ENCODE data around the gene TDRD15.
A peak's percentile ranks its signal among the peaks of the same experiment; 100 is the strongest.
"Not testable (repeated sequence)": the region's sequence is repeated elsewhere in the genome, so short reads cannot be mapped to it uniquely, and the experiment has no call there.

Gene TDRD15

DNA sequence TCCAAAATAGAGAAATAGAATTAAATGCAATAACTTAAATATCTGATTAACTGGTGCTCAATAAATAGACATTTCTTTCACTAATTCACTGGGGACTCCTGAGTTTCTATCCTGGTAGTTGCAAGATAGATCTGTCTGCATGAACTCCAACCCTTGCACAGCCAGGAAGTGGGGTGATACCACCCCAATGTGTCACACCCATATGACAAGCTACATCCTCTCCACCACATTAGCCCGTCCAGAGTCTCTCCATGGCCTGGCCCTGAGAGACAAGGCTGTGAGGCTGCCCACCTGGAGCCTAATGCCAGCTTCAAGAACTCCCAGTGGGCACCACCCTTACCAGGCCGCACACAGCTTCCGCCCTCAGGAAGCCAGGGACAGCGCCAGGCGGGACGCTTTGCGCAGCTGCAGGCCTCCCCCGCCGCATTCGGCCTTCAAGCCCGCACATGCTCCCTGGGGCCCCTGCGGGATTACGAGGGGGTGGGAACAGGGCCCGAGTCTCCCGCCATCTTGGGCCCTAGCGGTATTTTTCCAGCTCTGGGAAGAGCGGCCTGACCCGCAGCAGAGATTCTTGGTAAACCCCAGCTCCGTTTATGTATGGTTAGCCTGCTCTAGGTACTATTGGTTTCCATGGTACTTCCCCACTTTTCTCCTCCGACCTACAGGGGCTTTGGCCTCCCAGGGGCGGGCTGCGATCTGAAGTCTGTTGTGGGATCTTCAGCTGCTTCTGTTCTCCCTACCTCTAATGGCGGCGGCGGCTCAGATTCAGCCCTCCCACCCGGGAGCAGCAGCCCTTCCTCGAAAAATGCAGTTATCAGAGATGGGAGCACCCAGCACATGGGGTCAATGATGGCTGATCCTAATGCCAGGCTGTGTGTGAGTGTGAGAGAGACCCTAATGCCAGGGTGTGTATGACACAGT is at the start of gene TDRD15:
TDRD15 (plus strand) TSS at position 496 of the 921 bp plus-strand sequence. CDS start 13,500 bp downstream, outside the sequence.
- no peak for DNase-seq

DNA sequence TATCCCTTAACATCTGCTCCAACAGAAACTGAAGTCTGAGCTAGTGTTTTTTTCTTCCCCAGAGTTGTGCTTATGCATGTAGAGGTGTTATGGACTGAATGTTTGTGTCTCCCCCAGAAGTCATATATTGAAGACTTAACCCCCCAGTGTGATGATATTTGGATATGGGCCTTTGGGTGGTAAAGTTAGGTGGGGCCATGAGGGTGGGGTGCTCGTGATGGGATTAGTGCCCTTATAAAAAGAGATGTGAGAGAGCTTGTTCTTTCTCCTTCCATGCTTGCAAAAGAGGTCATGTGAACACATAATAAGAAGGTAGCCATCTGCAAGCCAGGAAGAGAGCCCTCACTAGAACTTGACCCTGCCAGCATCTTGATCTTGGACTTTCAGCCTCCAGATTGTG is 45.5 kb upstream of the TDRD15 start:
- no peak for DNase-seq

DNA sequence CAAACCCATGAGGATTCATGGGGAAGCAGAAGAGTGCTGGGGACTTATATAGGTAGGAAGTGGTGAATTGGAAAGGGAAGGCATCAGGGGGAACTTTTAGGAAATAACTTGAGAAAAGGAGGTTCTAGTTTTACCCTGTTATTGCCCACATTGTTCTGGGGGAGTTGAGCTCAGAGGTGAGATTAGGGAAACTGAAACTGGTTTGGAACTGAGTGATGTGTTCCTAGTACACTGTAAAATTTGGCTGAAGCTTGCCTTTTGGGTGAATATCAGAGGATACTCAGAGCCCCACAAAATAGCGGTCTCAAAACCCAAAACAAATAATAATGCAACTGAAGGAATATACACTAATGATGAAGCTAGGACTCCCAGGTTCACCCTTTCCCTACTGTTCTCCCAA is 40.3 kb upstream of the TDRD15 start:
- no peak for DNase-seq

DNA sequence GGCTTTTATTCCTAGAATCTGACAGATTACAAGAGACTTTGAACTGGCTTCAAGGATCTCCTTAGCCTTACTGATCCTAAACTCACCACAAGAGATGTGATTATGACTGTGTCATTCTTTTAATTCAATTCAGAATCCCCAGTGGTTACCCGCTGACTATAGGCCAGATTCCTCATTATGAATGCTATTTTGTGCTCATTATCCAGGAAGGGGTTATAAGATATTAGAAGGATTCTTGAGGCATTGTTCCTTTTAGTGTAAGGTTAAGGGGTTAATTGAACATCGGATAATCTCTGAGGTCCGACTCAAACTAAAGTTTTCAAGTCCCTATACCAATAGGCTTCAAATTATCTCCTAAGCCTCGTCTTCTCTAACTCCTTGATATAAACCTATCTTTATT is 39.4 kb upstream of the TDRD15 start:
- no peak for DNase-seq

DNA sequence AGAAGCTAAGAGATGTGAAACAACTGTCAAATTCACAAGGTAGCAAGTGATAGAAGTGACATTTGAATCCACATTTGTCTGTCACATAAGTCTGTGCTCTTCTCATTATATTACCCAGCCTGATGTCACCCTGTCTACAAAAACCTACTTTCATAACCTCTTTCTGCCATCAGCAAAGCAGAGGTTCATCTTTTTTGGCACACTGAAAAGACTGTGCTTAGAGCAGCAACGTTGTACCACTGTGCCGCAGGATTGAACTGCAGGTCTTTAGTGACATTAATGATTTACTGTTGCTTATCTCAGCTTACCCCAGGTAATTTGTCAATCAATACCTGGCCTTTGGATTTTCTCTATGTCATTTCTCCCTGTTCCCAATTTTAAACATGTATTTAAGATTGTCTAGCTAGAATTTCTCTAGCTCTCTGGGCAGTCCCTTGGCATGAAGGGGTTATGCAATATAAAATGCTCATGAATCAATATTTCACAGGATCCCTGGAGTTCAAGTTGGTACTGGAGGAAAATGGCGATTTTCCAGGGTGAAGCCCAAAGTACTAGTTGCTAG is 31.4 kb upstream of the TDRD15 start:
- DNase-seq = no peak

DNA sequence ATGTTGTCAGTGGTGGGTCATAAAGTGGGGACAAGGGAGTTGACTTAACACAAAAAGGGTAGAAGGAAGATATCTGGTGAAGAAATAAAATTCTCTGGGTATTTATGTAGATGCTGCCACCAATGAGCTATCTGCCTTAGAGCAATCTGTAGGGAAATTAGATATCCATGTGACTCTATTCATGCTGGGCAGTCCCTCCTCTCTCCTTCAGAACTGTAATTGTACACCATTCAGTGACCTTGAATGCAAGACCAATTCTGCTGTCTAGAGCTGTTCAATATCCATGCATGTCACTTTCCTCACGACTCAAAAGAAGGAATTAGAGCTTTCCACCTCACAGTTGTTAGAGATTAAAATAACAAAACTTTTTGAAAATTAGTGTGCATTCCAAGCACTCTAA is 28.6 kb upstream of the TDRD15 start:
- no peak for DNase-seq

DNA sequence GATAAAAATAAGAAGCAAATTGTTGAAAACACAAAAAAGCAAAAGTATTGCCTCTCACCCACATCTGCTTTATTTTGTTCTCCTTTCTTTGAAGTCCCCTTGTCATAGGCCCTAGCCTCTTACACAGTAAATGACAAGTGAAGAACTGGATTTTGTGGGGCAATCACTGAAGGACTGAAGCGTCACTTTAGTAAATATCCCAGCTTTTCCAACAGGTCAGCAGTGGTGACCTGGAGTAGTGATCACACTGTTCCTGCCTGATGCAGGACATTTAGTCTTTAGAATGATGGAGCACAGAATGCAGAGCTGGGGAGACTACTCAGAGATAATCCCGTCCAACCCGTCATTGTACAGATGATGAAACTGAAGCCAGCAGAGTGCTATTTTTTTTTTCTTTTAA is 28.1 kb upstream of the TDRD15 start:
- DNase-seq = no peak

DNA sequence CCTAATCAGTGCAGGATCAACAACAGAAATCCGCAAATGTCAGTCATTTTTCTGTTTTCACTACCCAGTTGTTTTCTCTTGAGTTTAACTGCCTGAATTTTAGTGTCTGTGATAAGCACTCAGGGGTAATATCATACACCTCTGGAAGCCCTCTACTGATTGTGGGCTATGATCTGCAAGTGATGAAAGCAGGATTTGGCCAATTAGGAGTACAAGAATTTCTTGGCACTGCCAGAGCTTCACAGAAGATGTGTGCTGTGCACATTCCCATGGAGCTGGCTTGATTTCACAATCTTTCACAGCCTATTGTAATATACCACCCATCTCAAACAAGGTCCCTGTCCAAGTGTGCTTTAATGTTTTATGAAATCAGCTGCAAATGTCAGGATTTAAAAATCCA is 27.3 kb upstream of the TDRD15 start:
- DNase-seq = no peak

DNA sequence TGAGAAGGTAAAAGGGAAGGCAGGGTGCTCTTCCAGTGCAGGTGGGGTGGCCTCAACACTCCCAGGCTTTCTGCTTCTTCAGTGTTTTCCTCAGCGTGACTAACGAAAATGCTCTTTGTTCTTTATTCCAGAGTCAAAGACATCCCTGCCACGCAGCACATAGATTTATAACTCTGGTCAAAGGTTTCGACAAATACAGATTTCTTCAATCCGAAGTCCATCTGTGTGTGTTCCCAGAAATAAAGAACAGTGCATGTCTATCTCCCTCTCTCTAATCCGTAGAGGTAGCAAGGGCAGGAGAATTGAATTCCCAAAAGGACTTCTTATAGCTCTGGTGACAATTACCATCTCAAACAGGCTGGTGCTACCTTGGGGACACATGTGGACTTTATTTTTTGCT is 26.4 kb upstream of the TDRD15 start:
- DNase-seq = no peak

DNA sequence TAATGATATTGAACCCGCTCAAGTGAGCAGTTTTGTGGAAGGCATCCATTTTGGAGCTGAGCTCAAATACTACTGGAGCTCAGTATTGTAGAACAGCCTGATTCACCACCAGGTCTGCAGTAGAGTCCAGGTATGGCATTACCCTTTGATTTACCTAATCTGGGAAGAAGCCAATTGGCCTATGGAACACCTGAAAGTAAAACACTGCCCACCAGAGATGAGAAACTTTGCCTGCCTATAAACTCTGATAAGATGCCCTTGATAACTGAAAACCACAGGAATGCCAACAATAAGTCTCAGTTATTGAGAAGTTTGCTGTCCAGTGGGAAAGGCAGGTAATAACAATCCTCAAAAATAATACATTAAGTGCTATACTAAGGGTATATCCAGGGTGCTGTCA is 25.5 kb upstream of the TDRD15 start:
- no peak for DNase-seq

DNA sequence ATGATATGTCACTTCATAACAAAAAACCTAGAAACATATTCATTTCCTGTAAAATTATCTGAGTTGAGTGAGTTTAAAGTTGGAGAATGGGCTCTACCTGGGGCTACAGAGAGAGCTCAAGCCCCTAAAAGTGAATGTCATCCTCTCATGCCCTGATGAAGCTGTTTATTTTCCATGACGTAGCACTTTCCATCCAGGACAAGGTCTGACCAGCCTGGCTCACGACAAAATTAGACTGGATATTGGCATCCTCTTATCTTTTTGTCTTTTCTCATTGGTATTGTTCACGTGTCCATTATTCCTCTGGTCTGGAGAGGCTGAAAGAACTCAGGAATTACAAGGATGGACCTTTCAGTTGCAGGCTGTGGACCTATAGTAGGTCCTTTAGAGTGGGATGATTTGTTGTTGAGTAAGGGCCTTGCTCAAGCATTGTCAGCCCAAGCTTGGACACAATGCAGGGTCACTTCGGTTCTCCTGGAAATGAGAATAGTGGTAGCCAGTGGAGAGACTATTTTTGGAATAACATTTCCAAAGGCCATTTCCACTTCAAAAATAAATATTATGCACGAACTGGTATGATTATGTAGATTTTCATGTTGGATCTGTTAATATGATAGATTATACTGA is 24.4 kb upstream of the TDRD15 start:
- DNase-seq = no peak

DNA sequence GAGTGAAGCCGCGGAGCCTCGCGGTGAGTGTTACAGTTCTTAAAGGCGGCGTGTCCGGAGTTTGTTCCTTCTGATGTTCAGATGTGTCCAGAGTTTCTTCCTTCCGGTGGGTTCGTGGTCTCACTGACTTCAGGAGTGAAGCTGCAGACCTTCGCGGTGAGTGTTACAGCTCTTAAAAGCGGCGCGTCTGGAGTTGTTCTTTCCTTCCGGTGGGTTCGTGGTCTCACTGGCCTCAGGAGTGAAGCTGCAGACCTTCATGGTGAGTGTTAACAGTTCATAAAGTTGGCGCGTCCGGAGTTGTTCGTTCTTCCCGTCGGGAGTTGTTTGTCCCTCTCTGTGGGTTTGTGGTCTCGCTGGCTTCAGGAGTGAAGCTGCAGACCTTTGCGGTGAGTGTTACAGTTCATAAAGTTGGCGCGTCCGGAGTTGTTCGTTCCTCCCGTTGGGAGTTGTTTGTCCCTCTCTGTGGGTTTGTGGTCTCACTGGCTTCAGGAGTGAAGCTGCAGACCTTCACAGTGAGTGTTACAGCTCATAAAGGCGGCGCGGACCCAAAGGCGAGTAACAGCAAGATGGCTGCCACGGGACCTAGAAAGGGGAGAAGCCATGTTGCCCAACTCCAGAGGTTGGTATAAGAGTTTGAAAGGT is 22.1 kb upstream of the TDRD15 start:
- DNase-seq = not testable (repeated sequence)

DNA sequence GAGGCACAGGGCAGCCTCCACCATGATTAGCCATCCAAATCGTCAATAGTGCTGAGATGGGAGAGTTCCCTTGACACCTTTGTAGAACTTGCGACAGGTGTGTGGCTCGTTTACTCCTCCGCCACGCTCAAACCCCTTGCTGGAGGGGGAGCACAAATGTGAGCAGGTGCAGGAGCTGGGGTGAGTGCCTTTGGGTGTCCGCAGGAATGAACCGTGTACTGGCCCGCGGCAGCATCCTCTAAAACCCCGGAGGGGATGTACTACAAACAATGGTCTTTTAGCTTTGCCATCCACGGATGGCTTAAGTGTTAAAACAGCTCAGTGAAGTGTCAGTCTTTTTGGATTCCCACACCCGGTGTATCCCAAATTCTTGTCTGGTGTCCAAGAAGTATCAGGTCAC is 21.4 kb upstream of the TDRD15 start:
- DNase-seq = no peak

DNA sequence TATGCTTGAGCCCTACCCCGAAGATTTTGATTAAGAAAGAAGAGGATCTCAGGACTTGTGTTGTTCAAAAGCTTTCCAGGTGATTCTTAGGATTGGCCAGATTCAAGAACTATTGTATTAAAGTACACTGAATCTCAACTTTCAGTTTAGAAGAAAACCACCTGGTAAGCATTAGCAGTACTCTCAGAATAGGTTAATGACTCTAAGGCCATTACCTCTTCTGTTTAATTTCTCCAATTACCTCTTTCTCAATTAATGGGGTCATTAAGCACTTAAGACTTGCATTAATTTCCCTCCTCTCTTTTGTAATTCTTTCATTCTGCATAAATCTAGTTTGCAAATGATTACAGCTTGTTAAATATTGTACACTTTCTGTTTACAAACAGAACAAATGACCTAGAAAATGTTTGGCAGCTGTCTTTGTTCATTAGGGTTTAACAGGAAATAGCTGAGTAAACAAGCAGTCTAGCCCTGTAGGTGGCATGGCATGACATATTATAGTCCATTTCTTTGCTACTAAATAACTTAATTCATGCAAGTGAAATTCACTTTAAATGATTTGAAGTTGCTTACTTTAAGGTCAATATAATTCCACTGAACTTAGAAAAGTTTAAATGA is 20.4 kb upstream of the TDRD15 start:
- DNase-seq = no peak

DNA sequence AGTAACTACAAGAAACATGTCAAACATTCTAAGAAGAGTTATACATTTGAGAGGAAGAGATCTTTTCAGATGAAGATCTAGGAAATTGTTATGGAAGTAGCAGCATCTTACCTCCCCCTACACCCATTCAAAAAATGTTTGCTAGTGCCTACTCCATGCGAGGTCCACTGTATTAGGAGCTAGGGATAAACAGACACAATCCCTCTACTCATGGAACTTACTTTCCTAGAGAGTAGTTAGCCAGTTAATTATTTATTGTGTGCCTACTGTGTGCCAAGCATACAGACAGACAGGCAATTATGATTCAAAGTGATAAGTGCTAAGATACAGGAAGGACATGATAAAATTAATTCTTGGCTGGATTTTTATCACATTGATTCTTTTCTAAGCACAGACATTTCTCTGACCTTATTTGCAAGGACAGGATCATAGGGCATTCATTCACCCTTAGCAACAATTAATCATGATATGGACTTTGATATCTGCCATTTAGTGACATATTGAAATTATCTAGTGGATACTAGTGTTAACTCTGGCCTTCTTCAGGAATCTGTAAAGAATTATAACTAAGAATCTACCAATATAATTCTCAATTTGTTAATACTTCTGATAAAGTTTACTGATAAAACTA is 19.6 kb upstream of the TDRD15 start:
- no peak for DNase-seq

DNA sequence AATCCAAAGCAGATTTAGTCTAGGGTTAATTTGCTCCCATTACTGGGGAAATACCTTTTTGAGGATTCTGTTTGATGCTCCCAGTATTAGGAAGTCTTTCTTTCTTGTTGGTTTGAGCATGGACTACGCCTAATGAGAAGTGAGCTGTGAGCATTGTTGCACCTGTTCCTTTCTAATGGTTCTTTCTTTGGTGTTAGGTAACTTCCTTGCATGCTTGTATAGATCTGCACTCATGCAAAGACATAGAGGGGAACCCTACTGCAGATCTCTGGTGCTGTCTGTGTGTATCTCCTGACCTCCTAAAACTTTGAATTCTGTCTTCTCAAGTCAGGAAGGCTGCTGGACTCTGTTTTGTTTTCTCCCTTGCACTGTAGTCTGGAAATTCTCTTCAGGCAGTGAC is 12.8 kb upstream of the TDRD15 start:
- no peak for DNase-seq

DNA sequence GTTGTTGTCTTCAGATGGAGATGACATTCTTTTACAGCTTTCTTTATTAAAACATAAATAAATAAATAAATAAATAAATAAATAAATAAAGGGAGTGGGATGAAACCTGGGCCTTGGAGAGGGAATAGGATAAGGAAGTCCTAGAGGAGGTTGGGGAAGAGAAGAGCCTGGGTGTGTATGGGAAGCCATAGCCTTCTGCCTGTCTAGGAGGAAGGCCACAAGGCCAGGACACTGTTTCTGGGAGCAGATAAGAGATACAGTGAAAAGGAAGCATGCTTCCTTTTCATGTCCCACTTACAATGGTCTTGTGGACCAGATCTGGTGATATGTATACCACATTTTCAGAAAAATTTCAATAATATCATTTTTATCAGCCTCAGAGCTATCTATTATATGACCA is 6.1 kb upstream of the TDRD15 start:
- no peak for DNase-seq

DNA sequence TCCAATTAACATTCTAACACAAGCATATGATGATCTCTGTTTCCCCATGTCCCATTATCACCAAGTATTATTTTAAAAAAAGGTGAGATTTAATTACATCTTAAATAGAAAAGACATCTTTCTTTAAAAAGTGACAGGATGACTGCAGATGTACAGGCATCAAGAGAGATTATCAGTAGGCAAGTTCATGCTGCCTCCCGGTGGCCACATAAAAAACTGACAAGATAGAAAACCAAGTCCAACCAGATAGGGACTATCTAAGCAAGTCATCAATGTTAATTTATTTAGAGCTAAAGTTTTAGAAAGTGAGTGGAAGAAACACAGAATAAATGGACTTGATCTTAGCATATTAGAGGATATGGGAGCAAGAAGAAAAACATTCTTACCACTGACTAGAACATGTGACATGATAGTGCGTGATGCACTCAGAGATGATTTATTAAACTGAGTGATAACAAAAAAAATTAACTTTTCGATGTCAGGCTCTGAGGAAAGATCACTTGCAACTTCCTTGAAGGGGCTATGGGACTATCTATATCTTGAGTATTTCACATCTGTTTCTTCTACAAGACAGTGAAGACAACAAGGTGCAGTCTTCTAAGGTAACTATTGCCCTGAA is 5.4 kb upstream of the TDRD15 start:
- peak; percentile 35 for DNase-seq

DNA sequence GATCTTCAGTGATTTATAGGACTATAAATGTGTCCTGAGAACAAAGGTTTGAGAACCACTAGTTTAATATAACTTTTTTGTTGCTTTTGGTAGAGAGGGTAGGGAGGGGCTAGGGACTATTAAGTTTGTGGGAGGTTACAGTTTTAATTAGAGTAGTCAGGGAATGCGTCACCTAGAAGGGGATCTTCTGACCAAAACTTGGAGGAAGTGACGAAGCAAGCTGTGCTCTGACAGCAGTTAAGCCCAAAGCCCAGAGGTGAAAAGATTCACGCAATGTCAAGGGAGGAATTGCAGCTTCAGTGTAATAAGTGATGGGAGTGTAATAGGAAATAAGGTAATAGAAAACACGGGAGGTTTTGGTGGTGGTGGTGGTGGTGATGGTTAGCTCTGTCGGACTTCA is 8.1 kb downstream of the TDRD15 start:
- no peak for DNase-seq

DNA sequence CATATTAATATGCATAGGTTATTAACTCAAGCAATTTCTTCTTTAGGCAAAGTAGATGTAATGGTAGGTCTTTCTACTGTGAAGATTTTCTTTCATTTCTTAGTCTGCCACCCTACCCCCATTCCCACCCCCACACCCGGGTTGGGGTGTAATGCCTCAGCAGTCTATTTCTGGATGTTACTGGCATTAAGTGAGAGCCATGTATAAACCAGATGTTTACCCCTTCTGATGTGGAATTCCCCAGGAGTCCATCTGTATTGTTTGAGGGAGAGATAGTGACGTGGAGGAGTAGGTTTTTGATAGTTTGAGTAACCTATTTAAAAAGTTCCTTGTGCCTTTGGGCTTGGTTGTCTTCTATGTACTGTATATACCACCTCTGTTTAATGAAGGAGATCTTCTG is 11.8 kb downstream of the TDRD15 start:
- no peak for DNase-seq

DNA sequence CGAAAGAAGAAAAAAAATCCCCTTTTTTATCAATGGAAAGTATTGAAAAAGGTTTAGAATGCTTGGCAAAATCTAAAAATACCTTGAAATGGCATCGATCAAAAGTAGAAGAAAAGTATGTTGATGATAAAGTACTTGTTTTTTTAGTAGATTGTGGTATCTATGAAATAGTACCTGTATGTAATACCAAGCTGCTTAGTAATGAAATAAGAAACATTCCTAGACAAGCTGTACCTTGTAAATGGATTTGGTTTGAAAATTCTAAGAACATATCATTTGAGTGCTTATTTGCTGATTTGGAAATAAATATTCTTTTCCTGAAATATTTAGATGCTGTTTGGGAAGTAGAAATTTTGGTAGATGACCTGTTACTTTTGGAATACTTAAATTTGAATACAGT is 18.4 kb downstream of the TDRD15 start:
- DNase-seq = no peak

DNA sequence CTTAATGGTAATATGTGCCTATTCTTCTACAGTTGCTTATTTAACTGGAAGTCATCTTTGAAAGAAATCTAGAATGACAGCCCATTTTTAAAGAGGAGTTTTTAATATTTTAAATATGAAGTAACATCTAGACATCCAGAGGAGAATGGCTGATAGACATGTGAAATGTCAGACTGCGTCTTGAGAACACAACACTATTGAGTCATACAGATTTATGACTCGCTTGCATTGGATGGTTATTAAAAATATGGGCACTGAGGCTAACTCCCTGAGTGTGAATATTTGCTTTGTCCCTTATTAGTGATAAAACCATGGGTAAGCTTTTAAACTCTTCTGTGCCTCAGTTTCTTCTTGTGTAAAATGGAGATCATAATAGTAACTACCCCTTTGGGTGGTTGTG is 22.9 kb downstream of the TDRD15 start:
- DNase-seq = no peak

Data from activated CD4-positive, alpha-beta T cell treated with anti-CD3 and anti-CD28 coated beads, Interleukin-10, Interleukin-2, amounts not matched to agents 100 ng/mL and 50 ng/mL, durations not matched to agents 16 hours and 8 hours (primary cell).